Right lobe of liver (tissue), 6 donors: ENCODE results near the gene C9orf72. TPM values are rescaled to one million over a fixed set of nuclear protein-coding genes. Genes with fewer than 3 reads are reported as not detected.

Experiments used
- ATAC-seq, 4 donors: fragments of 200-7000 bp; cut with Tn5 transposase; one replicate each; pipeline ENCODE4 v1.9.1; 2020; ENCODE audit warnings: mild to moderate bottlenecking in 4 of 4, moderate library complexity in 4 of 4
- DNase-seq, 3 donors: peaks; one replicate each; pipeline ENCODE4 v3.0.0-alpha.2; 2020
- H3K27ac ChIP-seq, 3 donors: fragments of 200-600 bp; one replicate each; pipeline ENCODE4 v1.8.0; 2022
- H3K27me3 ChIP-seq, 2 donors: fragments of 200-600 bp; one replicate each; pipeline ENCODE4 v1.8.0; 2022
- H3K36me3 ChIP-seq, 4 donors: fragments of 200-600 bp; sonication (generic) in 1 of 4; one replicate each; pipeline versions ENCODE4 v1.5.1 to v1.8.0; 2017 to 2022; ENCODE audit warnings: control low read depth in 1 of 4
- H3K4me1 ChIP-seq, 4 donors: fragments of 200-600 bp; sonication (generic) in 1 of 4; one replicate each; pipeline versions ENCODE4 v1.5.1 to v1.8.0; 2017 to 2022; ENCODE audit warnings: control low read depth in 1 of 4
- H3K4me3 ChIP-seq, 3 donors: fragments of 200-600 bp; one replicate each; pipeline ENCODE4 v1.8.0; 2022
- H3K9me3 ChIP-seq, 4 donors: fragments of 200-600 bp; sonication (generic) in 1 of 4; one replicate each; pipeline versions ENCODE4 v1.5.1 to v1.8.0; 2017 to 2022; ENCODE audit warnings: control low read depth in 1 of 4
- CTCF ChIP-seq, 4 donors: fragments of 200-600 bp in 3 of 4; fragments of 450-650 bp in 1 of 4; IDR thresholded peaks; one replicate each; pipeline versions ENCODE4 v1.5.1 to v1.8.0; 2016 to 2022; ENCODE audit warnings: antibody characterized with exemption in 4 of 4, mild to moderate bottlenecking in 2 of 4
- POLR2A ChIP-seq: fragments of 450-650 bp; IDR thresholded peaks from one replicate; pipeline ENCODE4 v1.6.1; 2017; ENCODE audit warnings: antibody characterized with exemption, mild to moderate bottlenecking
- WGBS: methylation state at CpG from one replicate; pipeline ENCODE4 v1.1.6; 2018; ENCODE audit warnings: low coverage, low lambda C conversion rate; ENCODE audit not compliant: insufficient coverage; ENCODE audit errors: missing lambda C conversion rate; 5-methylcytosine and 5-hydroxymethylcytosine counted together
- intact Hi-C, 2 donors: fragments of 100-400 bp; cut with DNase I; formaldehyde crosslinking; loops; one replicate each; pipeline versions ENCODE4 v1.11.2 to v1.14.1; 2022
- total RNA-seq, 6 experiments: library from RNA; depleted of rRNA in 2 of 6; stranded (reverse); fragments of >200 nt in 2 of 6; fragmentation: NEBNext Ultra II Directional in 3 of 6; extraction: Animal tissue kit (Norgen Biotek cat#: 25700) in 3 of 6; gene quantifications; one replicate each; pipeline versions ENCODE4 v1.1.0 to v1.2.4, GENCODE V29; 2016 to 2023
- donor health status: DM: no; HTN: yes; CAD: no.
- donor health status: DM: no; HTN: no; CAD: no.
- donor health status: DM: no; HTN: no; CAD: no.
- donor health status: DM: no; HTN: yes; CAD: no.
- donor health status: DM: no; HTN: yes; CAD: no.

The C9orf72 gene
- total RNA-seq, 6 experiments from 2014 or later = 4.9 to 7.7 (median 6.8) TPM

DNA sequence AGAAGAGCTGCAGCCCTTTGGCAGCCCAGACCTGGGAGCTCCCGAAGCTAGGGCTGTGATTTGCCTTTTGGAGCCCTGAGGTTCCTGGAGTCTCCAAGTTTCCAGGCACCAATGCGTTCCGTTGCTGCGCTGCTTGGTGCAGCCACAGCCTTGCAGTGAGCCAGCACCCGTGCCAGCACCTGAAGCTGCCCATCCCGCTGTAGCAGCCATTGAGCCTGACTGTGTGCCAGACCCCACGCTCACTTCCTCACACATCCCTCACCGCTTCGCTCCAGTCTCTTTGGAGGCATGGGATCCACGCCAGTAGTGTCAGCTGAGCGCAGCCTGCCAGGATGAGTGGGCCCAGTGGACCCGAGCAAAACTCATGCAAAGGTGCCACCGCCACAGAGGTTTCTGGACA is 22.5 kb upstream of the C9orf72 start:
- Histone ChIP-seq H3K4me3 (no peak overlapping the region), H3K36me3 (no peaks in the 10 kb centered on the region), H3K27me3 (no peaks in the 10 kb centered on the region), H3K9me3 (no peaks in the 10 kb centered on the region), H3K27ac (no peak overlapping the region), H3K4me1 (no peaks in the 10 kb centered on the region)
- ATAC-seq (no peak), DNase-seq (no peak)
- intact Hi-C loops = no loop called here
- TF ChIP-seq POLR2A (no peak), CTCF (IDR thresholded peaks at IDR 0.05) (no peak)
- 86% methylated on average over 1 of the region's 13 CpGs for WGBS

DNA sequence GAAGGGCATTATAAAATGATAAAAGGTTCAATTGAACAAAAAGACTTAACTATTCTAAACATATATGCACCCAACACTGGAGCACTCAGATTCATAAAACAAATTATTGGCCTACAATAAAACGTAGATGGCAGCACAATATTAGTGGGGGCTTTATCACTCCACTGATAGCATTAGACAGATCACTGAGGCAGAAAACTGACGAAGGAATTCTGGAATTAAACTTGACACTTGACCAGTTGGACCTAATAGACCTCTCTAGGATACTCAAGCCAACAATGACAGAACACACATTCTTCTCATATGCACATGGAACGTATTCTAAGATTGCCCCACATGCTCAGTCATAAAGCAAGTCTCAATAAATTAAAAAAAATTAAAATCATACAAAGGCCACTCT is 18.4 kb upstream of the C9orf72 start:
- H3K4me1 ChIP-seq = no peaks in the 10 kb centered on the region
- intact Hi-C loops = no loop called here
- no peak overlapping the region for H3K27ac ChIP-seq
- WGBS = 38% methylated on average over 3 of the region's 3 CpGs
- no peak overlapping the region for H3K4me3 ChIP-seq
- H3K27me3 ChIP-seq = no peaks in the 10 kb centered on the region
- no peaks in the 10 kb centered on the region for H3K9me3 ChIP-seq
- no peaks in the 10 kb centered on the region for H3K36me3 ChIP-seq
- DNase-seq (no peak), ATAC-seq (no peak)
- TF ChIP-seq CTCF (IDR thresholded peaks at IDR 0.05) = no peak

- 59% methylated on average over 2 of the region's 2 CpGs for WGBS
- intact Hi-C loops = no loop called here
Observed at GRCh38 chr9:27591093-27591492, 17.8 kb upstream of the C9orf72 start.

DNA sequence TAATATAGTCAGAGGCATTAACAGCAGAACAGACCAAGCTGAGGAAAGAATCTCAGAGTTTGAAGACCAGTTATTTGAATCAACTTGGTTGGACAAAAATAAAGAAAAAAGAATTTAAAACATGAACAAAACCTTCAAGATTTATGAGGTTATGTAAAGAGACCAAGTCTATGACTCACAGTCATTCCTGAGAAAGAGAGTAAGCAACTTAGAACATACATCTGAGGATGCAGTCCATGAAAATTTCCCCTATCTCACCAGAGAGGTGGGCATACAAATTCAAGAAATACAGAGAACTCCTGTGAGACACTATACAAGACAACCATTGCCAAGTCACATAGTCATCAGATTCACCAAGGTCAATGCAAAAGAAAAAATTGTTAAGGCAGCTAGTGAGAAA is 17.4 kb upstream of the C9orf72 start:
- ATAC-seq = no peak
- TF ChIP-seq CTCF (IDR thresholded peaks at IDR 0.05) = no peak
- TF ChIP-seq POLR2A = no peak
- no peaks in the 10 kb centered on the region for H3K9me3 ChIP-seq
- H3K27me3 ChIP-seq = no peaks in the 10 kb centered on the region
- H3K27ac ChIP-seq = no peak overlapping the region
- intact Hi-C loops = no loop called here
- no peak for DNase-seq
- no peaks in the 10 kb centered on the region for H3K4me1 ChIP-seq
- H3K36me3 ChIP-seq = no peaks in the 10 kb centered on the region
- H3K4me3 ChIP-seq = no peak overlapping the region

More at GRCh38 chr9:27591093-27591492, 17.8 kb upstream of the C9orf72 start:
- TF ChIP-seq POLR2A = no peak
- TF ChIP-seq CTCF (IDR thresholded peaks at IDR 0.05) = no peak
- Histone ChIP-seq H3K27me3 (no peaks in the 10 kb centered on the region), H3K9me3 (no peaks in the 10 kb centered on the region), H3K4me1 (no peaks in the 10 kb centered on the region), H3K4me3 (no peak overlapping the region), H3K36me3 (no peaks in the 10 kb centered on the region), H3K27ac (no peak overlapping the region)
- ATAC-seq = no peak
- no peak for DNase-seq

- no peaks in the 10 kb centered on the region for H3K27me3 ChIP-seq
- no peak overlapping the region for H3K27ac ChIP-seq
- TF ChIP-seq CTCF (IDR thresholded peaks at IDR 0.05) (no peak), POLR2A (no peak)
- WGBS = no CpG with 5 or more reads among the region's 2 CpGs
- no peak for DNase-seq
- no peaks in the 10 kb centered on the region for H3K36me3 ChIP-seq
- H3K4me1 ChIP-seq = no peaks in the 10 kb centered on the region
- no peaks in the 10 kb centered on the region for H3K9me3 ChIP-seq
- ATAC-seq = no peak
- no peak overlapping the region for H3K4me3 ChIP-seq
- intact Hi-C loops = no loop called here
Observed at GRCh38 chr9:27589462-27589861, 16.2 kb upstream of the C9orf72 start.
